ENCODE results near the gene VSIR. TPM values are rescaled to one million over a fixed set of nuclear protein-coding genes. Genes with fewer than 3 reads are reported as not detected.

VSIR gene
- total RNA-seq, 1 experiment from 2014 or later, result 18.5 TPM

GRCh38 chr10:71804077-71804476, 30.8 kb upstream of the VSIR start:
- Histone ChIP-seq H3K9me3 (ENCODE audit: control insufficient read depth in 1 of 2, insufficient read depth in 1 of 2, low read depth in 1 of 2, low read length in 2 of 2) (no peaks in the 10 kb centered on the region), H3K27ac (ENCODE audit: low read depth, low read length) (no peak overlapping the region), H3K9ac (ENCODE audit: low read length) (no peak overlapping the region), H3K9me2 (ENCODE audit: insufficient read depth) (no peaks in the 10 kb centered on the region), H3K4me2 (ENCODE audit: low read length) (no peak overlapping the region), H3K36me3 (ENCODE audit: control insufficient read depth in 1 of 2, insufficient read depth in 2 of 2, low read length in 2 of 2) (no peaks in the 10 kb centered on the region), H3K79me2 (ENCODE audit: insufficient read depth, low read length) (no peaks in the 10 kb centered on the region), H3K4me3 (replicated peaks in 1 of 2; ENCODE audit: low read depth in 1 of 2, low read length in 2 of 2) (no peak overlapping the region), H3K27me3 (ENCODE audit: insufficient read depth, low read length) (no peaks in the 10 kb centered on the region), H4K20me1 (ENCODE audit: insufficient read depth) (no peaks in the 10 kb centered on the region), H3K4me1 (ENCODE audit: control insufficient read depth in 1 of 2, insufficient read depth in 2 of 2, low read length in 2 of 2) (peaks cover 3 to 9% of the 10 kb centered on the region in 2 experiments; a peak in 3 of 4 replicates), H2AFZ (ENCODE audit: low read depth, low read length, poor library complexity, severe bottlenecking) (no peak overlapping the region)
- intact Hi-C loops (cut with micrococcal nuclease), result no loop called here
- no peak for TF ChIP-seq ZBTB33 (IDR thresholded peaks at IDR 0.05; ENCODE audit: extremely low read depth, insufficient replicate concordance, low read length)
- TF ChIP-seq ELF1 (IDR thresholded peaks at IDR 0.05; ENCODE audit: borderline replicate concordance, low read depth), result no peak
- TF ChIP-seq SIN3A (IDR thresholded peaks at IDR 0.05; ENCODE audit: low read depth), result no peak
- no peak for TF ChIP-seq CTCF (IDR thresholded peaks at IDR 0.05 in 2 of 3, conservative IDR thresholded peaks at IDR 0.05 in 1 of 3; ENCODE audit: borderline replicate concordance in 1 of 3, insufficient read depth in 1 of 3, low read depth in 2 of 3, low read length in 2 of 3)
- TF ChIP-seq CEBPB (IDR thresholded peaks at IDR 0.05; ENCODE audit: low read depth), result no peak
- TF ChIP-seq RAD21 (IDR thresholded peaks at IDR 0.05; ENCODE audit: low read depth), result no peak
- no peak for TF ChIP-seq SRF (IDR thresholded peaks at IDR 0.05; ENCODE audit: low read depth)
- TF ChIP-seq SP1 (IDR thresholded peaks at IDR 0.05; ENCODE audit: low read depth), result no peak
- TF ChIP-seq JUND (IDR thresholded peaks at IDR 0.05), result no peak
- no peak for TF ChIP-seq EGR1 (IDR thresholded peaks at IDR 0.05; ENCODE audit: low read depth)
- TF ChIP-seq FOSL1 (IDR thresholded peaks at IDR 0.05; ENCODE audit: low read depth), result no peak
- no peak for TF ChIP-seq TCF7L2 (IDR thresholded peaks at IDR 0.05; ENCODE audit: borderline replicate concordance, extremely low read depth, insufficient read depth, insufficient read length)
- TF ChIP-seq EZH2phosphoT487 (IDR thresholded peaks at IDR 0.05; ENCODE audit: borderline replicate concordance), result no peak
- no peak for TF ChIP-seq REST (IDR thresholded peaks at IDR 0.05; ENCODE audit: low read depth)
- TF ChIP-seq ATF3 (IDR thresholded peaks at IDR 0.05), result no peak
- no peak for TF ChIP-seq ZNF274 (IDR thresholded peaks at IDR 0.05; ENCODE audit: low read depth, low read length)
- no peak for TF ChIP-seq POLR2A (IDR thresholded peaks at IDR 0.05; ENCODE audit: borderline replicate concordance, extremely low read depth, insufficient read depth, insufficient read length)
- TF ChIP-seq EZH2 (IDR thresholded peaks at IDR 0.05), result no peak
- TF ChIP-seq POLR2AphosphoS5 (IDR thresholded peaks at IDR 0.05; ENCODE audit: low read depth, low read length), result no peak
- no peak for TF ChIP-seq YY1 (IDR thresholded peaks at IDR 0.05; ENCODE audit: extremely low read depth, insufficient replicate concordance, low read depth, low read length)
- ChIA-PET CTCF (no interaction called here), POLR2A (no interaction called here), RAD21 (ENCODE audit: low non-redundant PET in 1 of 2, low total read pairs in 2 of 2, uncharacterized antibody in 2 of 2, unreplicated experiment in 2 of 2) (no interaction called here)
- ATAC-seq, result no peak
- no TSS peak for BruUV-seq (replicated peaks)
- no peak for DNase-seq (ENCODE audit: low read depth, low spot score)

Data from HCT116 (cell line).